Activated T-helper 1 cell treated with anti-CD3 and anti-CD28 coated beads, Interleukin-2, amount 50 U/mL, for 16 hours (primary cell): Measurements from ENCODE around the gene URI1.

ENCODE experiments used
- DNase-seq, 2 donors: peaks; one replicate each; pipeline ENCODE4 v3.0.0-alpha.2; 2020; ENCODE audit warnings: low read depth in 1 of 2, low spot score in 1 of 2

The URI1 gene

DNA sequence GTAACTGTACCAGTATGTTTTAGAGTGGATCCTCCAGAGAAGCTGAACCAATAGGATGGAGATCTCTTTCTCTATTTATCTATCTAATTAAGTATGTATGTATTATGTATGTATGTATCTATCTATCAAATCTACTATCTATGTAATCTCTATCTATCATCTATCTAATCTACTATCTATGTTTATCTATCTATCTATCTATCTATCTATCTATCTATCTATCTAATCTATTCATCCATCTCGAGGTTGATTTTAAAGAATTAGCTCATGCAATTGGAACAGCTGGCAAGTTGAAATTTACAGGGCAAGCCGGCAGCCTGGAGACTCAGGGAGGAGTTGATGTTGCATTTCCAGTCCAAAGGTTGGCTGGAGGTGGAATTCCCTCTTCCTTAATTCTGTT, 112.2 kb downstream of the URI1 start:
- DNase-seq, result no peak

DNA sequence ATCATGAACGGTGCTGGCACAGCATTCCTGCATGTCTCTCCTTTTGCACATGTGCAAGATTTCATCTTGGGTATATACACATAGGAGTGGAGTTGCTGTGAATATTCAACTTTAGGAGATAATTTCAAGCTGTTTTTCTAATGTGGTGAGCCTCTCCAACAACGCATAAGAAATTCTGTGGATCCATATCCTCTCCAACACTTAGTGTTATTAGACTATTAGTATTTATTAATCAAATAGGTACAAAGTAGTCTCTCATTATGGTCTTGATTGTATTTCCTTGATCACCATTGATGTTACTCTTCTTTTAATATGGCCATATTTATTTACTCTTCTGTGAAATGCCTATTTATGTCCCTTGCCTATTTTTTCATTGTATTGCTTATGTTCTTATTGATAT, 114.5 kb downstream of the URI1 start:
- no peak for DNase-seq

GRCh38 chr19:30059741-30060457, 117.9 kb downstream of the URI1 start:
- no peak for DNase-seq

GRCh38 chr19:30060531-30061222, 118.6 kb downstream of the URI1 start:
- no peak for DNase-seq

DNA sequence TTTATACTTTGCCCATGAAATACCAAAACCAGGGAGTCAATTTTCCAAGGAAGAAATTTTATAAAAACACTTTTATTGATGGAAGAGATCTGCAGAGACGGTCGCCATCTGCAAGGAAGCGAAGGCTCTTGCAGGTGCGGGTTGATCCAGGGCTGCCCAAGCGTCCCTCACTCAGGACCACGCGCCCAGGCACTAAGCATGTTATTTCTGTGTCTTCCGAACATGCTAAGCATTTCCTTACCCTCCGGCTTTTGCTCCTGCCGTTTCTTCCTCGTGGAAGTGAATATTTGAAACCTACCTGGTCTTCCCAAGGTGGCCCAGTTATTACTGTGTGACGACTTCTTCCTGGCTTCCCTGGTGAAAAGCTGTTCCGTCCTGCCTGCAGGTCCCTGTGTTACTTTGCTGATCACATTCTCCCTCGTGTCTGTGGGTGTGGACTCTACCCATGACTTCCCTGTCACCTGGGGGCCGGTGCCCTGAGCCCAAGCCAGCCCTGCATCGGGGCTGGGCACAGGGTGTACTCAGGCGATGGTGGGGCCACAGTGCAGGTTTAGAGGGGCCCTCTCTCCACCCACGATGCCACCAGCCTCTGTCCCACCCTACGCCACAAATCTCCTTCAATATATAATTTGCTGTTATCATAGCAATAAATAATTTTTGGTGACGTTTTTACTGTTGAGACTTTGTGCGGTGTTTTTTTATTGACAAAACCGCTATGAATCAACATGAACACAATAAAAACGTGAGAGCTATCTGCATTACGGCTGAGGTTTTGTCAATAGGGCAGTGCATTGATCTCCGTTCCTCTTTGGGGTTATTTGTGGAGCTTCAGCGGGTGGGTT, 119.4 kb downstream of the URI1 start:
- no peak for DNase-seq

DNA sequence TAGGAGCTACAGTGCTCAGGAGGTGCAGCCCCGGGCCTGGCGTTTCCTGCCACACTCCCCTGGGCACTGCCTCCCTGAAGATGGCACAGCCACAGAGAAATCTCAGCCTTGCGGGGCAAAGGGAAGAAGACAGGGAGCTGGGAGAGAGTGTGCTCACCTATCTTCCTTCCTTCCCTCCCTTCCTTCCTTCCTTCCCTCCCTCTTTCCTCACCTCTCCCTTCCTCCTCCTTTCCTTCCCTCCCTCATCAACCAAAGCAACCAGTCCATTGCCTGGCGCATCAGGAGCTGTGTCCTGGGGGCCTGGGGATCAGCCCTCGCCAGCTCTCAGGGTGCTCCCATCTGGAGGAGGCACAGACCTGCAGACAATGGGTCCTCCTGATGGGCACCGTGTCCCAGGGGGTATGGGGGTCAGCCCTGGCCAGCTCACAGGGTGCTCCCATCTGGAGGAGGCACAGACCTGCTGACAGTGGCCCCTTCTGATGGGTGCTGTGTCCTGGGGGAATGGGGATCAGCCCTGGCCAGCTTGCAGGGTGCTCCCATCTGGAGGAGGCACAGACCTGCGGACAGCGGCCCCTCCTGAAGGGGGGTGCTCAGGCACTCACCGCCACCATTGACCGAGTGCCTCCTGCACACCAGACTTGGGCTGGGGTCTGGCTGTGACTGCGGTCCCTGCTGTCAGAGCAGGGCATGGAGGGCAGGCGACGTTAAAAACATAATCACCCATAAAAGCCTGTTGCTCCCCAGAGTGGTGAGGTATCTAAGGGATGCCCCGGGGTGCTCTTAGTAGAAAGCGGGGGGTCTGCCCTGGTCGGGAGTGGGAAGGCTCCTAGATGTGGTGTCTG, 120.2 kb downstream of the URI1 start:
- no peak for DNase-seq

DNA sequence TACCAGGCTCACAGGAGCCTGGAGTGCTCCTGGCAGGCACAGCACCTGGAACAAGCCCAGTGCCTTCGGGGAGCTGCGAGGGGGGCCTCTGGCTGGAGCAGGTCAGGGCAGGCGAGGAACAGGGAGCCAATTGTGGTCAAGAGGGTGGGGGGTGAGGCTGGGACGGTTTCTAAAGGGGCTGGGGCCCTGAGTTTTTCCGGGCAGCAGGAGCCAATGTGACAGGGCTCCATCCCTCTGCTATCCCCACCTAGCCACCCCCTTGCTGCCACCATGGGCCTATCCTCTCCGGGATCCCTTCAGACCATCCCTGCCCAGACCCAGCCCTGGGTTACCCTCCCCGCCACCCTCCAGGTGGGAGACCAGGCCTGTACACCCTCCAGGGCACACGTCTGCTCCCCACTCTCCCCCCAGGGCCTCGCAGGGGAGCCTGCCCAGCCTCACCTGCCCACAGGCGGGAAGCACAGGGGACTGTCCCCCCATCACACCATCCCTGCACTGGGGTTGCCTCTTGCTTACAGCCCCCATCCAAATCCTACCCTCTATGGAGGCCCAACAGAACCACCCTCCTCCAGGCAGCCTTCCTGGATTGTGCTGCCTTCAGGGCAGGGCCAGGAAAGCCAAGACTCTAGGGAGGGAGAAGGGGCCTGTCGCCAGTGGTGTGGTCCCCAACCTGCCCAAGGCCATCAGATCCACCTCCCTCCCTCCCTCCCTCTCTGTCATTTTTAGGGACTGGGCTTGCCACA, 121.0 kb downstream of the URI1 start:
- DNase-seq, result no peak

DNA sequence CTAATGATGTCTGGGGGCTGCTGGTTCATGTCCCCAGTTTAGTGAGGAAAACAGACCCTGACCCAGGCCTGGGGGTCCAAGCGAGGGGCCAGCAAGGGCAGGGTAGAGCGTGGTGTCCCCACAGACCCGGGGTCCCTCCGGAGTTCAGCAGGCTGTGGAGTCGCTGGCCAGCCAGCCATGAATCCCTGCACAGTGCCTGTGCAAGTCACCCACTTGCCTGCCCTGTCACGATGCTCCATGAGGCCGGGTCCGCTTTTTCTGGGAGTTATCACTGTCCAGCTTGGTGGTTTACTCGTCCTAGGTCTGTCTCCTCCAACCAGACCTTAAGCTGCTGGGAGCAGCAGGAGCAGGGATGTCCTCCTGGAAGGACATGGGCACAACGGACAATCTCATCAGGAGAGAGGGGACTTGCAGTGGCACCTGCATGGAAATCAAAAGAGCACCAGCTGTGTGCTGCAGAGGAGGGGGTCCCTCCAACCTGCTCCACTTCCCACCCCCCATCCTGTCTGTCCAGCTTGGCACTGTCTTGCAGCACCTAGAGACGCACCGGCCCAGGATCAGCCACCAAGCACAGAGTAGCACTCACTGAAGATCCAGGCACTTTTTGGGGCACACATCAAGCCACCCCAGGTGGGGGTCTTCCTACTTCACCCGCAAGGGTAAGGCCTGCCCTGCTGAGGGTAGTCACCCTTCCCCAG, 121.8 kb downstream of the URI1 start:
- no peak for DNase-seq

- DNase-seq, result no peak
Measured at GRCh38 chr19:30064348-30064699, 122.3 kb downstream of the URI1 start.

DNA sequence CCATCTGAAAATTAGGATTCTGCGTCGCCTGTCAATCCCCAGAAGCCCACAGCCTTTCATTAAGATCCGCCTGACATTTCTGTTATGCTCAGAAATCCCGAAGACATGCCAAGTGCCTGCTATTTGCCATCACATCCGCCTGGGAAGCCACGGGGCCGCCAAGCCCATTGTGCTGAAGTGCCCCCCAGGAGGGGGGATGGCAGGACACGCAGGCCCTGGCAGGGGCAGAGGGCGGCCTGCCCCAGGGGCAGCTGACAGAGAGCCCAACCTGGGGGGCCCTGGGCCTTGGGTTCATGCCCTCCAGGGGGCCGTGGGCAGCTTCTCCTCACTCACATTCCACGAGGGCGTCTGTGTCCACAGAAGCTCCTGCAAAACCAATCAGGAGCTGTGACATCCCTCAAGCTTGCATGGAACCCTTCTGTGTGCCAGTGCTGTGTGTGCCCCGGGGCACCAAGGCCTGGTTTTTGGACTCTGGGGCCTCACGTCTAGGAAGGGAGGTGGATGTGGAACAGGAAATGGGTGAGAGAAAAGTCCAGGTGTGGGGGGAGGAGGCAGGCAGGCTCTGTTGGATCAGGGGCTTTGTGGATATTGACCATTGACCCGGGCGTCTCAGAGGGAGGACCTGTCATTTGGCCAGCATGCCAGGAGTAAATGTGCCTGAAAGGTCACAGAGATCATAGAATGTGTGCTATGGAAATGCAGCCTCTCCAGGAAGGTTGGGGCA, 122.9 kb downstream of the URI1 start:
- DNase-seq, result no peak

- no peak for DNase-seq
Measured at GRCh38 chr19:30065680-30066606, 123.9 kb downstream of the URI1 start.
